Measurements from ENCODE around the gene MLLT6.

Gene MLLT6

GRCh38 chr17:38733982-38734973 is 29.2 kb downstream of the MLLT6 start:
- H3K4me3 ChIP-seq (ENCODE audit: low read length) = no peak overlapping the region
- DNase-seq (ENCODE audit: low read depth) = no peak
- TF ChIP-seq, protein P1, sequence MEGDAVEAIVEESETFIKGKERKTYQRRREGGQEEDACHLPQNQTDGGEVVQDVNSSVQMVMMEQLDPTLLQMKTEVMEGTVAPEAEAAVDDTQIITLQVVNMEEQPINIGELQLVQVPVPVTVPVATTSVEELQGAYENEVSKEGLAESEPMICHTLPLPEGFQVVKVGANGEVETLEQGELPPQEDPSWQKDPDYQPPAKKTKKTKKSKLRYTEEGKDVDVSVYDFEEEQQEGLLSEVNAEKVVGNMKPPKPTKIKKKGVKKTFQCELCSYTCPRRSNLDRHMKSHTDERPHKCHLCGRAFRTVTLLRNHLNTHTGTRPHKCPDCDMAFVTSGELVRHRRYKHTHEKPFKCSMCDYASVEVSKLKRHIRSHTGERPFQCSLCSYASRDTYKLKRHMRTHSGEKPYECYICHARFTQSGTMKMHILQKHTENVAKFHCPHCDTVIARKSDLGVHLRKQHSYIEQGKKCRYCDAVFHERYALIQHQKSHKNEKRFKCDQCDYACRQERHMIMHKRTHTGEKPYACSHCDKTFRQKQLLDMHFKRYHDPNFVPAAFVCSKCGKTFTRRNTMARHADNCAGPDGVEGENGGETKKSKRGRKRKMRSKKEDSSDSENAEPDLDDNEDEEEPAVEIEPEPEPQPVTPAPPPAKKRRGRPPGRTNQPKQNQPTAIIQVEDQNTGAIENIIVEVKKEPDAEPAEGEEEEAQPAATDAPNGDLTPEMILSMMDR (conservative IDR thresholded peaks at IDR 0.05; ENCODE audit: low read depth, low read length) = peak; percentile 43

DNA sequence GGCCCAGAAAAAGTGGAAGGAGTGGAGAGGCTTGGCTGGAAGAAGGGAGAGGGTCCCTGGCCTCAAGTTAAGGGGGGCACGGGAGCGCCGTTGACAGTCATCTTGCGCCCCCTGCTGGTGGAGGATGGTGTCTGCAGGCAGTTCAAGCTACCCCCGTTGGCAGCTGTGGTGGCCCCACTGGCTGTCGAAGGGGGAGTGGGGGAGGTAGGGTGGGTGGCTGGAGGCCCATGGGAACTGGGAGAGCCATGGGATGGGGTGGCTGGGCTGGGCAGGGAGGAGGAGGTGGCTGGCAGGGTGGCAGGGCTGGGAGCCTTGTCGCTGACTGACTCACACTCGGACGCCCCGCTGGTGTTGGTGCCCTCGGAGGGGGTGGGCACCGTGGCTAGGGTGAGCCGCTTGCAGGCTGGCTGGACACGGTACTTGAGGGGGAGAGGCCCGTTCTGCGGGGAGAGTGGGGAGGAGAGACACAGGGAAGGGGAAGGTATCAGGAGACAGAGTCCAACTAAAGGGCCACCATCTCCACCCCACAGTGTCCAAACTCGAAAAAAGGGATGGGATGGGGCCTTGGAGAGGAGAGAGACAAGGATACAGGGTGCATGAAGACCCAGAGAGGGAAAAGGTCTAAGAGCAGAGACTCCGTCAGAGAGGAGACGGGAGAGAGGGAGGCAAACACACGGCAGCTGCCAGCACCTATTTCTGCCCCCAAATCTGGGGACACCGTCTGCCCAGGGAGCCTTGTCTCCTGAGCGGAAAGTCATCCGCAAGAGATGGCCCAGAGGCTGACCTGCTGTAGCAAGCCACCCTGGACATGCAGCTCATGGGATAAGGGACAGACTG is 30.3 kb downstream of the MLLT6 start:
- H3K4me3 ChIP-seq (ENCODE audit: low read length) = no peak overlapping the region
- TF ChIP-seq, protein P1 (conservative IDR thresholded peaks at IDR 0.05; ENCODE audit: low read depth, low read length) = peak; percentile 91
- DNase-seq (ENCODE audit: low read depth) = no peak

DNA sequence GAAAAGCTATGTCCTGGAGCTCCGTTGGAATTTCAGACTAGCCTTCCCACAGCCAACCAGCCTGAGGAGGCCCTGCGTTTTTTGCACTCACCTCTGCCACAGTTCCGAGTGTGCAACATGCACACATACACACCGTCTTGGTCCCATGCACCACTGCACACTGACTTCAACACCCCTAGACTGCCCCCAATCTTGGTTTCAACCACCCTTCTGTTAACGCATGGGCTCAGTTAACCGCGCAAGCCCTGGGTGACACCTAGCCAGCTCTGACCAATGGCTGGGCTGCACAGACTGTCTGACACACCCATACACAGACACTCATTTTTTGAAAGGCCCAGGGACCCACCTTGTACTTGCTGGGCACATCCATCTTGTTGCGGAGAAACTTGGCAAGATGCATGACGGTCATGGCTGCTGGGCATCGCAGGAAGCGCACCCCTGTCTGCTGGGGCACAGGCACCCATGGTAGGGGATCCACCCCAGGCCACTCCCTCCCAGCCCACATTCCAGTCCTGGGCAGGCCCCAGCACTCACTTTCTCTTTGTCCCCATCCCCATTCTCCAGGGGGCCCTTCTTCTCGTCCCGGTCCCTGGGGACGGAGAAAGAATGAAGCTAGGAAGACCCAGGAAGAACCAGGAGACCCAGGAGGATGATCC is 33.1 kb downstream of the MLLT6 start:
- TF ChIP-seq, protein P1 (conservative IDR thresholded peaks at IDR 0.05; ENCODE audit: low read depth, low read length) = no peak

DNA sequence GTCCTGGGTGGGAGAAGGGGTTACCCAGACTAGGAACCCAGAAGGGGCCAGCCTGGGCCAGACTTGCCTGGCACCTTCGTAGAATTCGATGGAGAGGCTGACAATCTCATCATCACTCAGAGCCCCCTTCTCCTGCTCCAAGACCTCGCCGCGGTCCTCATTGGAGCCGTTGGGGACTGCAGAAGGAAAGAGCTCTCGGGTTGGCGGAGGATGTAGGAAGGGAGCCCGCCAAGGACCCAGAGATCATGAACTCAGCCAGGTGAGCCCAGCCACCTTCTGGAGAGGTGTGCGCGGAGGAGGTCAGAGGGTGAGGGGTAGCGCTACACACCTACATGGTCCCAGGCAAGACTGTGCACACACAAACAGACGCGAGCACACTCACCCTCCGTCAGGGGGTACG is 33.6 kb downstream of the MLLT6 start:
- DNase-seq (ENCODE audit: low read depth) = no peak
- TF ChIP-seq, protein P1 (conservative IDR thresholded peaks at IDR 0.05; ENCODE audit: low read depth, low read length) = no peak
- no peak overlapping the region for H3K4me3 ChIP-seq (ENCODE audit: low read length)

More for the DNA sequence above, 33.1 kb downstream of the MLLT6 start:
- no peak overlapping the region for H3K4me3 ChIP-seq (ENCODE audit: low read length)
- no peak for DNase-seq (ENCODE audit: low read depth)

GRCh38 chr17:38739305-38739704 is 34.2 kb downstream of the MLLT6 start:
- TF ChIP-seq, protein P1 (conservative IDR thresholded peaks at IDR 0.05; ENCODE audit: low read depth, low read length) = no peak
- no peak for DNase-seq (ENCODE audit: low read depth)
- H3K4me3 ChIP-seq (ENCODE audit: low read length) = no peak overlapping the region

DNA sequence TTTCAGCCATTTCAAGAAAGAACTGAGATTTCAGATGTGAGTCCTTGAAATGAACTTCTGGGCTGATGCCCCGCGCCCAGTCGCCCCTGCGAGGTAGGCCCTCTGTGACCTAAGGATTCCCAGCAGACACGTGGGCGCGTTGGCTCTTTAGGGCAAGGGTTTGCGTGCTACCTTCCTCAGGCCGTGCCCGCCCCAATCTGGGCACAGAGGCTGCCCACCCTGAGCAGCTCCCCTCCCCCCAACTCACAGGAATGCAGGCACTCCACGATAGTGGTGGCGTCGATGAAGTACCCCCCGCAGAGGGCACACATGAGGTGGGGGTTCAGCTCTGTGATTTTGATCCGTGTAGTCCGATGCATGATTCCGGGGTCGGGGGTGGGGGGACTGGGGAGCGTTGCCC is 35.0 kb downstream of the MLLT6 start:
- DNase-seq (ENCODE audit: low read depth) = no peak
- TF ChIP-seq, protein P1 (conservative IDR thresholded peaks at IDR 0.05; ENCODE audit: low read depth, low read length) = no peak
- H3K4me3 ChIP-seq (ENCODE audit: low read length) = no peak overlapping the region

Measured in retinal pigment epithelial cell (primary cell).